ENCODE measurements around the gene FERMT1. TPM values are rescaled to one million over a fixed set of nuclear protein-coding genes. Genes with fewer than 3 reads are reported as not detected.

The FERMT1 gene
- total RNA-seq, 2 donors from 2014 or later: 3.5 to 4.1 TPM

GRCh38 chr20:6057691-6058090 is 65.1 kb downstream of the FERMT1 start:
- Histone ChIP-seq H3K36me3 (ENCODE audit: control insufficient read depth, insufficient read depth, low read length) (no peaks in the 10 kb centered on the region), H3K27me3 (ENCODE audit: control insufficient read depth, insufficient read depth, low read length, poor library complexity, severe bottlenecking) (peaks cover 11% of the 10 kb centered on the region), H3K9ac (ENCODE audit: extremely low read depth, low read length, poor library complexity, severe bottlenecking) (peak overlapping the region; percentile 62), H3K4me1 (ENCODE audit: control insufficient read depth, insufficient read depth, low read length) (peaks cover 16% of the 10 kb centered on the region), H3K27ac (ENCODE audit: low read depth, low read length) (no peak overlapping the region), H3K9me3 (ENCODE audit: control insufficient read depth, low read length) (no peaks in the 10 kb centered on the region), H3K4me3 (ENCODE audit: low read length) (no peak overlapping the region)
- no peak overlapping the region for H3K4me3 Mint-ChIP-seq
- no peaks in the 10 kb centered on the region for H3K36me3 Mint-ChIP-seq (ENCODE audit: low read depth)
- peaks cover 16% of the 10 kb centered on the region for H3K27me3 Mint-ChIP-seq (ENCODE audit: insufficient read depth)
- H3K9me3 Mint-ChIP-seq: no peaks in the 10 kb centered on the region
- TF ChIP-seq CTCF (conservative IDR thresholded peaks at IDR 0.05): no peak
- WGBS, 2 experiments (ENCODE audit: insufficient coverage in 1 of 2, insufficient read length in 1 of 2): 84% methylated on average over 2 of the region's 2 CpGs; no CpG with 5 or more reads in 1 of the 2 experiments
- DNase-seq: peak; percentile 7
- H3K4me1 Mint-ChIP-seq: peaks cover 50% of the 10 kb centered on the region
- no peak overlapping the region for H3K27ac Mint-ChIP-seq

GRCh38 chr20:6057139-6057538 is 65.7 kb downstream of the FERMT1 start:
- Mint-ChIP-seq H3K9me3 (no peaks in the 10 kb centered on the region), H3K36me3 (ENCODE audit: low read depth) (no peaks in the 10 kb centered on the region), H3K4me3 (no peak overlapping the region), H3K4me1 (peaks cover 47% of the 10 kb centered on the region), H3K27me3 (ENCODE audit: insufficient read depth) (peaks cover 20% of the 10 kb centered on the region), H3K27ac (no peak overlapping the region)
- Histone ChIP-seq H3K36me3 (ENCODE audit: control insufficient read depth, insufficient read depth, low read length) (no peaks in the 10 kb centered on the region), H3K9me3 (ENCODE audit: control insufficient read depth, low read length) (no peaks in the 10 kb centered on the region), H3K9ac (ENCODE audit: extremely low read depth, low read length, poor library complexity, severe bottlenecking) (no peak overlapping the region), H3K4me3 (ENCODE audit: low read length) (no peak overlapping the region), H3K27me3 (ENCODE audit: control insufficient read depth, insufficient read depth, low read length, poor library complexity, severe bottlenecking) (peaks cover 16% of the 10 kb centered on the region), H3K27ac (ENCODE audit: low read depth, low read length) (no peak overlapping the region), H3K4me1 (ENCODE audit: control insufficient read depth, insufficient read depth, low read length) (peaks cover 16% of the 10 kb centered on the region)
- WGBS, 2 experiments (ENCODE audit: insufficient coverage in 1 of 2, insufficient read length in 1 of 2): 95 to 98% methylated on average over 2 of the region's 2 CpGs
- DNase-seq: peak; percentile 23
- no peak for TF ChIP-seq CTCF (conservative IDR thresholded peaks at IDR 0.05)

- WGBS, 2 experiments (ENCODE audit: insufficient coverage in 1 of 2, insufficient read length in 1 of 2): 90 to 97% methylated on average over 5 to 9 of the region's 9 CpGs
- peak; percentile 27 for TF ChIP-seq CTCF (conservative IDR thresholded peaks at IDR 0.05)
- H3K36me3 Mint-ChIP-seq (ENCODE audit: low read depth): no peaks in the 10 kb centered on the region
- H3K9me3 Mint-ChIP-seq: no peaks in the 10 kb centered on the region
- H3K4me1 Mint-ChIP-seq: peaks cover 45% of the 10 kb centered on the region
- H3K4me3 Mint-ChIP-seq: no peak overlapping the region
- Histone ChIP-seq H3K36me3 (ENCODE audit: control insufficient read depth, insufficient read depth, low read length) (no peaks in the 10 kb centered on the region), H3K27me3 (ENCODE audit: control insufficient read depth, insufficient read depth, low read length, poor library complexity, severe bottlenecking) (peaks cover 27% of the 10 kb centered on the region), H3K9ac (ENCODE audit: extremely low read depth, low read length, poor library complexity, severe bottlenecking) (no peak overlapping the region), H3K4me1 (ENCODE audit: control insufficient read depth, insufficient read depth, low read length) (peaks cover 16% of the 10 kb centered on the region), H3K9me3 (ENCODE audit: control insufficient read depth, low read length) (no peaks in the 10 kb centered on the region), H3K4me3 (ENCODE audit: low read length) (no peak overlapping the region), H3K27ac (ENCODE audit: low read depth, low read length) (no peak overlapping the region)
- peak; percentile 16 for DNase-seq
- H3K27ac Mint-ChIP-seq: no peak overlapping the region
- peaks cover 31% of the 10 kb centered on the region for H3K27me3 Mint-ChIP-seq (ENCODE audit: insufficient read depth)
Observed at GRCh38 chr20:6055981-6056569, 66.8 kb downstream of the FERMT1 start.
